Parathyroid adenoma (tissue), 2 donors: ENCODE results near the gene NQO2.

Source experiments
- H2AFZ ChIP-seq: fragments of 300-600 bp; sonication (generic); one replicate; pipeline ENCODE4 v1.7.0; 2017; ENCODE audit warnings: antibody characterized with exemption, mild to moderate bottlenecking
- H3K27ac ChIP-seq: fragments of 300-600 bp; sonication (generic); one replicate; pipeline ENCODE4 v1.7.0; 2017
- H3K27me3 ChIP-seq: fragments of 300-600 bp; sonication (generic); one replicate; pipeline ENCODE4 v1.7.0; 2017; ENCODE audit warnings: low read length; ENCODE audit not compliant: control insufficient read depth, insufficient read depth
- H3K36me3 ChIP-seq: fragments of 300-600 bp; sonication (generic); one replicate; pipeline ENCODE4 v1.7.0; 2017; ENCODE audit warnings: low read length; ENCODE audit not compliant: control insufficient read depth, insufficient read depth
- H3K4me1 ChIP-seq: fragments of 300-600 bp; sonication (generic); one replicate; pipeline ENCODE4 v1.7.0; 2017; ENCODE audit warnings: control low read depth
- H3K4me2 ChIP-seq: fragments of 300-600 bp; sonication (generic); one replicate; pipeline ENCODE4 v1.7.0; 2017; ENCODE audit warnings: low read length
- H3K4me3 ChIP-seq: fragments of 300-600 bp; sonication (generic); one replicate; pipeline ENCODE4 v1.7.0; 2017; ENCODE audit warnings: low read depth, low read length
- H3K79me2 ChIP-seq: fragments of 300-600 bp; sonication (generic); one replicate; pipeline ENCODE4 v1.7.0; 2017; ENCODE audit warnings: control low read depth
- H3K9ac ChIP-seq: fragments of 300-600 bp; sonication (generic); one replicate; pipeline ENCODE4 v1.7.0; 2017; ENCODE audit warnings: mild to moderate bottlenecking
- H3K9me3 ChIP-seq: fragments of 300-600 bp; sonication (generic); one replicate; pipeline ENCODE4 v1.7.0; 2017; ENCODE audit warnings: low read length; ENCODE audit not compliant: control insufficient read depth
- CTCF ChIP-seq: fragments of 300-600 bp; sonication (generic); IDR thresholded peaks from one replicate; pipeline ENCODE4 v1.7.0; 2017; ENCODE audit warnings: antibody characterized with exemption, mild to moderate bottlenecking
- donor health status: primary hyperparathyroidism.

Gene NQO2

DNA sequence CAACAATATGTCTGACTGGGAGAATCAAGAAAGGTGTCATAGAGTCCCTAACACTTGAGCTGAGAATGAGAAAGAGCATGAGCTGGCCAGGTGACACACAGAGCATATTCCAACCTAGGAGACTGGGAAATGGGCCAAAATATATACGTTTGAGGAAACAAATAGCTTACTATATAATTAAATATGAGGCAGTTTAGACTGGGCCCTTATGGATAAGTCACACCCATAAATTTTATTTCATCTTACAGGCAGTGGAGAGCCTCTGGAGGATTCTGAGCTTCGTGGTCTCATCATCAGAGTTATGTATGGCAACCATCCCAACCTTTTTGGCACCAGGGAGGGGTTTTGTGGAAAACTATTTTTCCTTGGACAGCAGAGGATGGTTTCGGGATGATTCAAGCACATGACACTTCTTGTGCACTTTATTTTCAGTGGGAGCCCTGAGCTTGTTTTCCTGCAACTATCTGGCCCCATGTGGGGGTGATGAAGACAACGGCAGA is 12.9 kb upstream of the NQO2 start:
- Histone ChIP-seq H3K4me1 (peaks cover 24% of the 10 kb centered on the region), H3K4me2 (no peak overlapping the region), H3K79me2 (no peaks in the 10 kb centered on the region), H3K27ac (peak overlapping the region; percentile 2), H3K27me3 (no peaks in the 10 kb centered on the region), H3K9me3 (no peaks in the 10 kb centered on the region), H2AFZ (no peak overlapping the region), H3K4me3 (no peak overlapping the region), H3K9ac (no peak overlapping the region), H3K36me3 (no peaks in the 10 kb centered on the region)
- TF ChIP-seq CTCF = no peak

DNA sequence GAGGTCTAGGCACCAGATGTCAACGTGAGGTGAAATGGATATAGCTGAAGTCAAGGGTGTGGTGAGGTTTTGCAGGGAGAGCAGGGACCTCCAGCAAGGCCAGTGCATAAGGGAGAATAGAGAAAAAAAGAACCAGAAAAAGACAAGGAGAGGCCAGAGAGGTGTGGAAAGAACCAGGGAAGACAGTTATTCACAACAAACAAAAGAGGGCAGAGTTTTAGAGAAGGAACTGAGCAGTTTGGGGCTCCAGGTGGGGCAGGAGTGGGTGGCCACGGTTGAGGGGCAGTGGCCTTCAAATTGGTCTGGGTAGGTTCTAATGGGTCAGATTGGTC is 11.6 kb upstream of the NQO2 start:
- Histone ChIP-seq H3K36me3 (no peaks in the 10 kb centered on the region), H3K27me3 (no peaks in the 10 kb centered on the region), H3K4me1 (peaks cover 16% of the 10 kb centered on the region), H3K79me2 (no peaks in the 10 kb centered on the region), H2AFZ (peak overlapping the region; percentile 84), H3K9ac (no peak overlapping the region), H3K4me2 (peak overlapping the region; percentile 99), H3K9me3 (no peaks in the 10 kb centered on the region), H3K27ac (peak overlapping the region; percentile 96), H3K4me3 (peak overlapping the region; percentile 98)
- no peak for TF ChIP-seq CTCF

DNA sequence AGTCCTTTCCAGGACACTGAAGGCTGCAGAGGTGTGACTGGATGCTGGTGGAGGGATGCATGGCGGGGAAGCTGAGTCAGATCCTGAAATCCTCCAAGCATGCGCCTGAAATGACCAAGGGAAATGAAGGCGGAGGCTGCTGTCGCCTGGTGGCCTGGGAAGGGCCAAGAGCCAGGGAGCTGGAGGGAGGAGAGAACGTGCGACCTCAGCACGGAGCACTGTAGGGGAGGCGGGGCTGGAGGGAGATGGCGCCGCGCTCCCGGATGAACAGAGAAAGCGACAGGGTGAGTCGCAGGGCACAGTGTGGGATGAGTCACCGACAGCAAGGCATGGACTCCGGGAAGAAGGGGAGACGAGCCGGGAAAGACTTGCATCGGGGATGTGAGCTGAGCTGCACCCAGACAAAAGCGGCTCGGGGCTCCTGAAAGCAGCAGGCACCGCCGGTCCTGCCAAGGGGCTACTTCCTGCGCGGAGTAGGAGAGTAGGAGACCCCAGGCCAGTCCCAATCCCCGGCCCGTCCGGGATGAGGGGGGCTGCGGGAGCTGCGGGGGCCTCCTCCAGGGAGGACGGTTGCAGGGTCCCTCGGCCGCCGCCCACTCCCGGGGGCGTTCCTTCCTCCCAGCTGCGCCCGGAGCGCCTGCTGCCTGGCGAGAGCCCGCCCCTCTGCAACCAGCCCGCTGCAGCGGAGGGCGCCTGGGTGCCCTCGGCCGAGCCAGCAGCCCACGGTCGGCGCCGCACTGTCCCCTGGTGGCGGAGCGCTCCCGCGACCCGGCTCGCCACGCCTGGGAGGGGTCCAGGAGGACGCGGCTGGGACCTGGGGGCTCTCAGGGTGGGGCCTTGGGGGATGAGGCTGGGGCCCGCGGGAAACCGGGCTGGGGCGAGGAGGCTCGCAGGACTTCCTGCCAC is 11.0 kb upstream of the NQO2 start:
- TF ChIP-seq CTCF = peak; percentile 98
- Histone ChIP-seq H3K27ac (peak overlapping the region; percentile 96), H3K9ac (peak overlapping the region; percentile 75), H3K27me3 (no peaks in the 10 kb centered on the region), H3K4me3 (peak overlapping the region; percentile 98), H3K36me3 (no peaks in the 10 kb centered on the region), H3K4me1 (peaks cover 16% of the 10 kb centered on the region), H3K4me2 (peak overlapping the region; percentile 99), H3K79me2 (no peaks in the 10 kb centered on the region), H2AFZ (peak overlapping the region; percentile 84), H3K9me3 (no peaks in the 10 kb centered on the region)

DNA sequence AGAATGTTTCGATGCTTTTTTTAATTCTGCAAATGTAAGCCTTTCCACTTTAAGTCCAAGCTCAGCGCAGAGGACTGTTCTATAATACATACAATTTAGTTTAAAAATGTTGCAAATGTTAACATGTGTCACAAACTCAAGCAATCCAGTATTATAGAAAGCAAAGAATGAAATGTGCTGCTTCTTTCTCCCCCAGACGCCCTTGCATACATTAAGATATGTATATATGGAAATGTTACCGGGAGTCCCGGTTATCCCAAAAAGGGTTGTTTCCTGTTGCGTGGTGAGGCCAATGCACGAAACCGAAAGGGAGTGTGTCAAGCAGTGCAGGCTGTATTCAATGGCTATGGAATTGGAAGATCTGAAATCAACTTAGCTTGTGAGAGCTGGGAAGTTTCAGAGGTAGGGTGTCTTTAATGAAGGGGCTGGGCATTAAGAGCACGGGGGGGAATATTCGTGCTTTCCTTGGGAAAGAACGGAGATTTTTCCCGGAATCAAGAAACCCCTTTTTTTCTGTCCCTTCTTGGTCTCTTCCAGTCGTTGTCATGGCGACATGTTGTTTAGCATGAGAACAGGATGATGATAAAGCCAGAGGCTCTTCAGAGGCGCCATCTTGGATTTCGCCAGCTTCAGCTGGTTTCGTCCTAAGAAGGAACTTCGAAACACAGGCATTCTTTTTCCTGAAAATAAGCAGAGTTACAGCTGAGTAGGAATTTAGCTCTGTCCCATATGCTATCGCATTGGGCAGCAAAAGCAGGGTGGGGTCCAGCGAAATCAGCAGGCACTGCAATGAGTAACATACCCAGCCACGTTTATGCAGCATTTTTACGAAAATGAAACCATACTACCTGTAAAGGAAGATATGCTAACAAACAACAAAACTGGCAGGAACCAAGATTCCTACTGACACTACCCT is 10.1 kb upstream of the NQO2 start:
- no peak for TF ChIP-seq CTCF
- H3K27ac ChIP-seq = peak overlapping the region; percentile 96
- H3K4me3 ChIP-seq = peak overlapping the region; percentile 98
- H3K27me3 ChIP-seq = no peaks in the 10 kb centered on the region
- H3K9me3 ChIP-seq = no peaks in the 10 kb centered on the region
- peak overlapping the region; percentile 99 for H3K4me2 ChIP-seq
- peak overlapping the region; percentile 75 for H3K9ac ChIP-seq
- H3K36me3 ChIP-seq = no peaks in the 10 kb centered on the region
- H2AFZ ChIP-seq = peak overlapping the region; percentile 84
- peaks cover 2% of the 10 kb centered on the region for H3K79me2 ChIP-seq
- H3K4me1 ChIP-seq = peaks cover 16% of the 10 kb centered on the region
